Adrenal gland (tissue), 12 donors: ENCODE results near the gene TOX4. TPM values are rescaled to one million over a fixed set of nuclear protein-coding genes. Genes with fewer than 3 reads are reported as not detected.
A peak's percentile ranks its signal among the peaks of the same experiment; 100 is the strongest.

ENCODE experiments used
- DNase-seq, 7 donors: peaks; one replicate each; pipeline ENCODE4 v3.0.0-alpha.2; 2019 to 2020
- H3K27ac ChIP-seq, 5 donors: fragments of 200-600 bp; sonication (generic) in 4 of 5; 1 replicate in 3 of 5; 2 replicates in 2 of 5; pipeline versions ENCODE4 v1.5.1 to v1.8.0; 2016 to 2020; ENCODE audit warnings: mild to moderate bottlenecking in 1 of 5
- H3K27me3 ChIP-seq: fragments of 200-600 bp; 2 replicates; pipeline ENCODE4 v1.8.0; 2021
- H3K36me3 ChIP-seq, 2 donors: fragments of 200-600 bp; replicated peaks in 1 of 2; 1 replicate in 1 of 2; 2 replicates in 1 of 2; pipeline versions ENCODE4 v1.5.1 to v1.8.0; 2018 to 2022
- H3K4me1 ChIP-seq, 2 donors: fragments of 200-600 bp; replicated peaks in 1 of 2; 1 replicate in 1 of 2; 2 replicates in 1 of 2; pipeline versions ENCODE4 v1.5.1 to v1.8.0; 2018 to 2021
- H3K4me3 ChIP-seq, 4 donors: fragments of 200-600 bp; sonication (generic) in 3 of 4; one replicate each; pipeline ENCODE4 v1.5.1; 2016 to 2018
- H3K9me3 ChIP-seq, 3 donors: fragments of 200-600 bp; sonication (generic) in 1 of 3; replicated peaks in 1 of 3; 1 replicate in 2 of 3; 2 replicates in 1 of 3; pipeline versions ENCODE4 v1.5.1 to v1.8.0; 2016 to 2021
- POLR2A ChIP-seq, 2 donors: fragments of 450-650 bp; IDR thresholded peaks; one replicate each; pipeline ENCODE4 v1.6.1; 2017; ENCODE audit warnings: antibody characterized with exemption in 2 of 2, mild to moderate bottlenecking in 2 of 2, moderate library complexity in 1 of 2
- WGBS, 4 donors: extraction: QIAGEN DNeasy Blood & Tissue Kit in 2 of 4; methylation state at CpG; one replicate each; pipeline versions ENCODE4 v1.1.5 to v1.1.7; 2013 to 2017; 5-methylcytosine and 5-hydroxymethylcytosine counted together
- intact Hi-C, 2 donors: fragments of 100-400 bp; cut with DNase I; formaldehyde crosslinking; loops; one replicate each; pipeline versions ENCODE4 v1.14.1 to v1.15.0; 2022 to 2023
- polyA plus RNA-seq, 3 donors: library from polyadenylated mRNA; stranded (reverse); fragments of 200-250 nt in 2 of 3; fragments of 350-450 nt in 1 of 3; fragmentation: Illumina TruSeq in 1 of 3; extraction: RNeasy Lipid Tissue Mini Kit (QIAGEN cat#74804) in 1 of 3; gene quantifications; one replicate each; pipeline ENCODE4 v1.2.3, GENCODE V29; 2013 to 2014
- total RNA-seq, 9 donors: library from RNA; depleted of rRNA in 4 of 9; stranded (reverse); fragments of >200 nt in 4 of 9; fragments of 120-200 nt in 1 of 9; fragmentation: NEBNext Ultra II Directional in 1 of 9; extraction: Animal tissue kit (Norgen Biotek cat#: 25700) in 1 of 9; gene quantifications; one replicate each; pipeline versions ENCODE4 v1.1.0 to v1.2.4, GENCODE V29; 2013 to 2023
- TF ChIP-seq, protein P1 (sequence below), 6 experiments: fragments of 450-650 bp in 4 of 6; fragments of 200-600 bp in 2 of 6; sonication (generic) in 1 of 6; IDR thresholded peaks; 1 replicate in 5 of 6; 2 replicates in 1 of 6; pipeline versions ENCODE4 v1.5.1 to v1.8.0; 2016 to 2021; ENCODE audit warnings: antibody characterized with exemption in 6 of 6, mild to moderate bottlenecking in 2 of 6, moderate library complexity in 1 of 6
- donor health status: healthy with polysubstance abuse.
- donor health status: Bipolar disorder and iron deficiency.
- donor health status: DM: yes; HTN: yes; CAD: no.
- donor health status: DM: no; HTN: no; CAD: no.
- donor health status: DM: no; HTN: no; CAD: no.
- donor health status: DM: yes; HTN: yes; CAD: no.

TOX4 gene
- total and polyA plus RNA-seq, 12 donors: 15.5 to 91.5 (median 42.9) TPM

DNA sequence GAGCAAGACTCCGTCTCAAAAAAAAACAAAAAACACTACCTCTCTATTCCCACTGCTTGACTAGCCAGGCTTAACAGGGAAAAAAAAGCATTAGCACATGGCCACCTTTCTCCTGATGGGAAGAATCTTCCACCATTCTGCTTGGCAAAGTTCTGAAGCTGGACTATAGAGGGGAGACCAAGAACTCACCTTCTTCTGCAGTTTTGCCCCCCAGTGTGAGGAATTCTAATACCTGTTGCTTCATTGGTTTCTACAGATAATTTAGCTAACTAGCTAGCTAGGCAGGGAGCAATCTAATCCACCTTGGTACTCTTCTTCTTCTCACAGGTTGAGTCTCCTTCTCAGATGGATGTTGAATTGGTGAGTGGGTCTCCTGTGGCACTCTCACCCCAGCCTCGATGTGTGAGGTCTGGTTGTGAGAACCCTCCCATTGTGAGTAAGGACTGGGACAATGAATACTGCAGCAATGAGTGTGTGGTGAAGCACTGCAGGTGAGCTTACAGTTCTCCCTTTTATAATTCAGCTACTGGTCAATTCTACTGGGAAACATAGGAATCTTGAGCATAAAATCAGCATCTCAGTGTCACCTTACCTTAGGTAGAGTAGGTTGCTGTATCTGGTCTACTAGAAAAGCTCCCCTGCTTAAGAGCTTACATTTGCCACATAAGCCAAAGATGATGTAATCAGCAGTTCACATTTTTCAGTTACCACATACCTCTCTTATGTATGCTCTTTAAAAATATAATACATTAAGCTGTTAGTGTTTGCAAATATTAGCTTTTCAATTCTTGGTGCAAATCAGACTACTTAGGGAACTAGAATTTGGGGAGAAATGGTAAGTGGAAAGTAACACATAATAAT is 18.1 kb downstream of the TOX4 start:
- intact Hi-C loops: loop anchor here (5.0 to 10.0 kb wide), 2 partner anchors 60 to 62 kb away; no protein-coding TSS in a partner anchor
- WGBS, 4 donors: 62 to 92% (median 67%) methylated on average over 2 of the region's 2 CpGs
- Histone ChIP-seq H3K4me3 (no peak overlapping the region), H3K27ac (no peak overlapping the region), H3K4me1 (no peaks in the 10 kb centered on the region), H3K36me3 (peaks cover 0 to 91% of the 10 kb centered on the region in 2 donors), H3K9me3 (no peaks in the 10 kb centered on the region), H3K27me3 (no peaks in the 10 kb centered on the region)
- no peak for DNase-seq
- TF ChIP-seq POLR2A (IDR thresholded peaks at IDR 0.05): no peak
- TF ChIP-seq, protein P1, sequence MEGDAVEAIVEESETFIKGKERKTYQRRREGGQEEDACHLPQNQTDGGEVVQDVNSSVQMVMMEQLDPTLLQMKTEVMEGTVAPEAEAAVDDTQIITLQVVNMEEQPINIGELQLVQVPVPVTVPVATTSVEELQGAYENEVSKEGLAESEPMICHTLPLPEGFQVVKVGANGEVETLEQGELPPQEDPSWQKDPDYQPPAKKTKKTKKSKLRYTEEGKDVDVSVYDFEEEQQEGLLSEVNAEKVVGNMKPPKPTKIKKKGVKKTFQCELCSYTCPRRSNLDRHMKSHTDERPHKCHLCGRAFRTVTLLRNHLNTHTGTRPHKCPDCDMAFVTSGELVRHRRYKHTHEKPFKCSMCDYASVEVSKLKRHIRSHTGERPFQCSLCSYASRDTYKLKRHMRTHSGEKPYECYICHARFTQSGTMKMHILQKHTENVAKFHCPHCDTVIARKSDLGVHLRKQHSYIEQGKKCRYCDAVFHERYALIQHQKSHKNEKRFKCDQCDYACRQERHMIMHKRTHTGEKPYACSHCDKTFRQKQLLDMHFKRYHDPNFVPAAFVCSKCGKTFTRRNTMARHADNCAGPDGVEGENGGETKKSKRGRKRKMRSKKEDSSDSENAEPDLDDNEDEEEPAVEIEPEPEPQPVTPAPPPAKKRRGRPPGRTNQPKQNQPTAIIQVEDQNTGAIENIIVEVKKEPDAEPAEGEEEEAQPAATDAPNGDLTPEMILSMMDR (IDR thresholded peaks at IDR 0.05): no peak

DNA sequence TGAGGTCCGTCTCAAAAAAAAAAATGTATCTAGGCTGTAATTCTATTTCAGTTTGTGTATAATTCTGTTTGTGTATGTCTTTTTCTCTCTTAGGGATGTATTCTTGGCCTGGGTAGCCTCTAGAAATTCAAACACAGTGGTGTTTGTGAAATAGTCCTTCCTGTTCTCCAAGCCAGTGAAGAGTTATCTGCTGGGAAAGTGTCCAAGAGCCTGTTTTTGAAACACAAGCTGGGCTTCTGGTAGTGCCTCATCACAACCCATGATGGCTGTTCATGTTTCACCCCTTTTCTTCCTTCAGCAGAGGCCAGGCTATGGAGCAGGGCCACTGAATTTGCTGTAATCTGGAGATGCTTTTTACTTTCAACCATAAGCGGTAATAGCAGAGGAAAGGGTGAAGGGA is 19.5 kb downstream of the TOX4 start:
- peaks cover 0 to 90% of the 10 kb centered on the region in 2 donors for H3K36me3 ChIP-seq
- no peak overlapping the region for H3K27ac ChIP-seq
- 89 to 95% (median 94%) methylated on average over 2 of the region's 2 CpGs for WGBS, 4 donors
- H3K9me3 ChIP-seq: no peaks in the 10 kb centered on the region
- TF ChIP-seq POLR2A (IDR thresholded peaks at IDR 0.05): no peak
- TF ChIP-seq, protein P1 (IDR thresholded peaks at IDR 0.05): no peak
- intact Hi-C loops: loop anchor here (5.0 to 10.0 kb wide), 2 partner anchors 58 to 61 kb away; no protein-coding TSS in a partner anchor
- H3K4me1 ChIP-seq: no peaks in the 10 kb centered on the region
- H3K27me3 ChIP-seq: no peaks in the 10 kb centered on the region
- DNase-seq: no peak
- H3K4me3 ChIP-seq: no peak overlapping the region

- H3K27ac ChIP-seq: no peak overlapping the region
- 51 to 64% (median 60%) methylated on average over 5 of the region's 5 CpGs for WGBS, 4 donors
- intact Hi-C loops: loop anchor here (5.0 to 10.0 kb wide), 2 partner anchors 56 to 58 kb away; no protein-coding TSS in a partner anchor
These were observed 21.8 kb downstream of the TOX4 start for GRCh38 chr14:21498540-21499526.

More at GRCh38 chr14:21498540-21499526, 21.8 kb downstream of the TOX4 start:
- TF ChIP-seq, protein P1 (IDR thresholded peaks at IDR 0.05): peak; percentile 31 to 60 (median 51)
- no peak for TF ChIP-seq POLR2A (IDR thresholded peaks at IDR 0.05)
- no peaks in the 10 kb centered on the region for H3K9me3 ChIP-seq
- H3K4me1 ChIP-seq: no peaks in the 10 kb centered on the region
- no peaks in the 10 kb centered on the region for H3K27me3 ChIP-seq
- no peak overlapping the region for H3K4me3 ChIP-seq
- DNase-seq: peak in 2 of 7 donors; percentile 20 to 27
- H3K36me3 ChIP-seq: peaks cover 0 to 86% of the 10 kb centered on the region in 2 donors
